ENCODE measurements around the gene ANGPTL2. TPM values are rescaled to one million over a fixed set of nuclear protein-coding genes. Genes with fewer than 3 reads are reported as not detected.
A peak's percentile ranks its signal among the peaks of the same experiment; 100 is the strongest.

The ANGPTL2 gene
- total RNA-seq, 1 experiment from 2014 or later, result 5.1 TPM

DNA sequence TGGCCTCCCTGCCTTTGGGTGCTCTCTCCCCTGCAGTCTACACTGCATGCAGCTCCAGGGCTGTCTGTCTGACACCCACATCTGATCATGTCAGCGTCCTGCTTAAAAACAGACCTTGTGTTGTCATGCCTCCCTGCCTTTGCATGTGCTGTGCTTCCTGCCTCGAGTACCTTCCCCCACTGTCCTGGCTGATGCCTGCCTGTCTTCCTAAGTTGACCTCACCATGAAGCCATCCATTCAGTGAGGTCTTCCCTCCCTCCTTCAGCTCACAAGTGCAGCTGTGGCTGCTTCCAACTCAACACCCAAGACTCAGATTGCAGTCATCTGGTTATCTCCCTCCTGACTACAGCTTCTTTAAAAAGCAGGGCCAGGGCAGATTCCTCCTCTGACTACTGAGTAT is 5.5 kb downstream of the ANGPTL2 start:
- H3K27ac Mint-ChIP-seq, result peak overlapping the region in 1 of 3 experiments; percentile 69; a peak in 2 of 7 replicates
- H3K27me3 Mint-ChIP-seq (ENCODE audit: low read depth), result no peaks in the 10 kb centered on the region; the same call in 1 of the 2 replicates
- H3K23ac ChIP-seq (ENCODE audit: insufficient read length, low read depth, low read length), result no peak overlapping the region
- H3K18ac ChIP-seq (ENCODE audit: insufficient read length, low read depth, low read length), result no peak overlapping the region
- H3K4me1 Mint-ChIP-seq, result peaks cover 37 to 42% of the 10 kb centered on the region in 2 experiments
- no peak overlapping the region for H3K4ac ChIP-seq (ENCODE audit: low read depth, low read length)
- no peak overlapping the region for H3T11ph ChIP-seq (ENCODE audit: low read length)
- no peak overlapping the region for H2BK12ac ChIP-seq (ENCODE audit: insufficient read length, low read depth, low read length)
- no peak overlapping the region for H3K9ac ChIP-seq (ENCODE audit: extremely low read depth, insufficient read length, low read length)
- H4K20me1 ChIP-seq (ENCODE audit: control insufficient read depth, insufficient read depth, insufficient read length), result no peaks in the 10 kb centered on the region
- TF ChIP-seq, protein P1, sequence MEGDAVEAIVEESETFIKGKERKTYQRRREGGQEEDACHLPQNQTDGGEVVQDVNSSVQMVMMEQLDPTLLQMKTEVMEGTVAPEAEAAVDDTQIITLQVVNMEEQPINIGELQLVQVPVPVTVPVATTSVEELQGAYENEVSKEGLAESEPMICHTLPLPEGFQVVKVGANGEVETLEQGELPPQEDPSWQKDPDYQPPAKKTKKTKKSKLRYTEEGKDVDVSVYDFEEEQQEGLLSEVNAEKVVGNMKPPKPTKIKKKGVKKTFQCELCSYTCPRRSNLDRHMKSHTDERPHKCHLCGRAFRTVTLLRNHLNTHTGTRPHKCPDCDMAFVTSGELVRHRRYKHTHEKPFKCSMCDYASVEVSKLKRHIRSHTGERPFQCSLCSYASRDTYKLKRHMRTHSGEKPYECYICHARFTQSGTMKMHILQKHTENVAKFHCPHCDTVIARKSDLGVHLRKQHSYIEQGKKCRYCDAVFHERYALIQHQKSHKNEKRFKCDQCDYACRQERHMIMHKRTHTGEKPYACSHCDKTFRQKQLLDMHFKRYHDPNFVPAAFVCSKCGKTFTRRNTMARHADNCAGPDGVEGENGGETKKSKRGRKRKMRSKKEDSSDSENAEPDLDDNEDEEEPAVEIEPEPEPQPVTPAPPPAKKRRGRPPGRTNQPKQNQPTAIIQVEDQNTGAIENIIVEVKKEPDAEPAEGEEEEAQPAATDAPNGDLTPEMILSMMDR (conservative IDR thresholded peaks at IDR 0.05), result no peak
- H3K14ac ChIP-seq (ENCODE audit: insufficient read depth, low read length), result no peak overlapping the region; the same call in 1 of the 2 replicates
- H3K79me2 ChIP-seq (ENCODE audit: insufficient read depth, low read length), result no peaks in the 10 kb centered on the region
- no peak overlapping the region for H2AFZ ChIP-seq (ENCODE audit: low read length)
- no CpG with 5 or more reads among the region's 2 CpGs for WGBS (ENCODE audit: extremely low coverage, insufficient read length, low lambda C conversion rate)
- peaks cover 0 to 15% (median 0%) of the 10 kb centered on the region in 3 experiments; a peak in 4 of 7 replicates for H3K36me3 Mint-ChIP-seq (ENCODE audit: insufficient read depth in 1 of 3, low read depth in 3 of 3)
- H3K23me2 ChIP-seq (ENCODE audit: insufficient read length, low read depth, low read length, poor library complexity, severe bottlenecking), result peaks cover 5% of the 10 kb centered on the region
- no peak for DNase-seq
- no peak overlapping the region for H2BK20ac ChIP-seq (ENCODE audit: low read depth, low read length, poor library complexity, severe bottlenecking)
- H4K8ac ChIP-seq (replicated peaks; ENCODE audit: insufficient read length, low read depth, low read length), result no peak overlapping the region
- H3K4me3 Mint-ChIP-seq, result no peak overlapping the region
- H4K5ac ChIP-seq (ENCODE audit: insufficient read length, low read depth, low read length), result no peak overlapping the region
- H3K27me3 ChIP-seq (ENCODE audit: insufficient read depth, low read length), result no peaks in the 10 kb centered on the region
- no peak overlapping the region for H2BK120ac ChIP-seq (ENCODE audit: low read depth, low read length, poor library complexity, severe bottlenecking)
- H3K9me3 Mint-ChIP-seq, result no peaks in the 10 kb centered on the region
- H4K91ac ChIP-seq (ENCODE audit: insufficient read length, low read depth, low read length), result no peak overlapping the region
- H3K4me2 ChIP-seq (ENCODE audit: insufficient read depth, insufficient read length, low read length), result no peak overlapping the region
- H3K9me3 ChIP-seq (ENCODE audit: control insufficient read depth, low read depth, low read length), result no peaks in the 10 kb centered on the region
- no peak overlapping the region for H3K27ac ChIP-seq (ENCODE audit: insufficient read length, low read depth, low read length)
- H3K4me1 ChIP-seq (ENCODE audit: insufficient read depth, low read length), result peaks cover 8% of the 10 kb centered on the region; the same call in 1 of the 2 replicates
- H2BK15ac ChIP-seq (ENCODE audit: low read depth, low read length), result no peak overlapping the region
- no peak overlapping the region for H2BK5ac ChIP-seq (ENCODE audit: insufficient read length, low read length)
- no peak overlapping the region for H3K56ac ChIP-seq (ENCODE audit: insufficient read length, low read depth, low read length)
- H3K79me1 ChIP-seq (ENCODE audit: insufficient read depth, low read depth, low read length, poor library complexity, severe bottlenecking), result no peaks in the 10 kb centered on the region
- no peak overlapping the region for H2AK5ac ChIP-seq (ENCODE audit: insufficient read length, low read length)
